ENCODE data around the gene TMEM250. TPM values are rescaled to one million over a fixed set of nuclear protein-coding genes. Genes with fewer than 3 reads are reported as not detected.
"Not testable (repeated sequence)": the region's sequence is repeated elsewhere in the genome, so short reads cannot be mapped to it uniquely, and the experiment has no call there.

TMEM250 gene, protein sequence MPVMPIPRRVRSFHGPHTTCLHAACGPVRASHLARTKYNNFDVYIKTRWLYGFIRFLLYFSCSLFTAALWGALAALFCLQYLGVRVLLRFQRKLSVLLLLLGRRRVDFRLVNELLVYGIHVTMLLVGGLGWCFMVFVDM
- polyA plus RNA-seq (ENCODE audit: insufficient read length in 10 of 10) = 10 to 100 TPM; 13.6 to 24.3 (median 18.4) TPM
- long read RNA-seq, donor 1, transcript TMEM250-201 (2 exons, 2,823 nt) = major isoform, 6 of 16 reads
- long read RNA-seq, donor 1, partial matches to known transcripts = 10 of 16 reads
- long read RNA-seq, donor 1, other reads (novel, unspliced or antisense) = 0 of 16 reads
- long read RNA-seq, donor 2, transcript TMEM250-201 (2 exons, 2,823 nt) = major isoform, 6 of 6 reads
- long read RNA-seq, donor 2, partial matches to known transcripts = 0 of 6 reads
- long read RNA-seq, donor 2, other reads (novel, unspliced or antisense) = 0 of 6 reads
- long read RNA-seq, donor 3 = 0 reads
- long read RNA-seq, donor 4, transcript TMEM250-201 (2 exons, 2,823 nt) = major isoform, 8 of 8 reads
- long read RNA-seq, donor 4, partial matches to known transcripts = 0 of 8 reads
- long read RNA-seq, donor 4, other reads (novel, unspliced or antisense) = 0 of 8 reads
- long read RNA-seq, donor 5, transcript TMEM250-201 (2 exons, 2,823 nt) = major isoform, 12 of 12 reads
- long read RNA-seq, donor 5, partial matches to known transcripts = 0 of 12 reads
- long read RNA-seq, donor 5, other reads (novel, unspliced or antisense) = 0 of 12 reads
- long read RNA-seq, donor 6, transcript TMEM250-201 (2 exons, 2,823 nt) = major isoform, 7 of 7 reads
- long read RNA-seq, donor 6, partial matches to known transcripts = 0 of 7 reads
- long read RNA-seq, donor 6, other reads (novel, unspliced or antisense) = 0 of 7 reads
- long read RNA-seq, donor 7, partial matches to known transcripts = 0 of 2 reads
- long read RNA-seq, donor 7, other reads (novel, unspliced or antisense) = 0 of 2 reads
- long read RNA-seq, donor 8, partial matches to known transcripts = 0 of 4 reads
- long read RNA-seq, donor 8, other reads (novel, unspliced or antisense) = 0 of 4 reads
- long read RNA-seq, donor 9, partial matches to known transcripts = 0 of 2 reads
- long read RNA-seq, donor 9, other reads (novel, unspliced or antisense) = 0 of 2 reads

DNA sequence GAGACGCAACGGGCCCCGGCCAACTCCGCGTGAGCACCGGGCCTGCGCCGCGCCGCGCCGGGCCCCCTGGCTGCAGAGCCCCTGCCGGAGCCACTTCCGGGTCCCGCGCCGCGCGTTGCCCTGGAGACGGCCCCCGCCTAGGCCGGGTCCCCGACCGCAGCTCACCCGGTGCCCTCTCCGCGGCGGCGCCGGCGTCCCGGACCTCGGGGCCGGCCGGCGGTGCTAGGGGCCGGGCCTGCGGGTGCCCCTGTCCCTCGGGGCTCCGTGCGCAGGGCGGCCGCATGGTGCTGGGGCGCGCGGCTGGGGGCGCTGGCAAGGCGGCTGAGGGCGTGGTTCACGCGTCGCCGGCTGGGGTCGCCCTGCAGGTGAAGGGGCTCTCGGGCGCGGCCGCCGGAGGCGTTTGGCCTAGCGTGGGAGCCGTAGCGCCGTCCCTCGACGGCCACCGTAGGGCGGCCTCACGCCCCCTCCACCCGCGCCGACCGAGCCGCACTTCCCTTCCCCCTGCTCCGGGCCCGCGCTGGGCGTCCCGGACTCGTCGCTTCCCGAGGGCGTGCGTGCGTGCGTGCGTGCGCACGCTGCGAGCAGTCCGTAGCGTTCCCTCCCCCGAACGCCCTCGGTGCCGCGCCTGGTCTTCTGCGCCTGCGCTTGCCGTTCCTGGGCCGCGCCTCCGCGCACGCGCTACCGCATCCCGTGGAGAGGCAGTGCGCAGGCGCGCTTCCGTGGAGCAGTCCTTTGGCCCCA, at the start of gene TMEM250:
TMEM250 (minus strand) TSS at position 556 of the 741 bp plus-strand sequence. CDS start 1,975 bp downstream, outside the sequence.
- peak; percentile 97 to 100 (median 99) for DNase-seq

DNA sequence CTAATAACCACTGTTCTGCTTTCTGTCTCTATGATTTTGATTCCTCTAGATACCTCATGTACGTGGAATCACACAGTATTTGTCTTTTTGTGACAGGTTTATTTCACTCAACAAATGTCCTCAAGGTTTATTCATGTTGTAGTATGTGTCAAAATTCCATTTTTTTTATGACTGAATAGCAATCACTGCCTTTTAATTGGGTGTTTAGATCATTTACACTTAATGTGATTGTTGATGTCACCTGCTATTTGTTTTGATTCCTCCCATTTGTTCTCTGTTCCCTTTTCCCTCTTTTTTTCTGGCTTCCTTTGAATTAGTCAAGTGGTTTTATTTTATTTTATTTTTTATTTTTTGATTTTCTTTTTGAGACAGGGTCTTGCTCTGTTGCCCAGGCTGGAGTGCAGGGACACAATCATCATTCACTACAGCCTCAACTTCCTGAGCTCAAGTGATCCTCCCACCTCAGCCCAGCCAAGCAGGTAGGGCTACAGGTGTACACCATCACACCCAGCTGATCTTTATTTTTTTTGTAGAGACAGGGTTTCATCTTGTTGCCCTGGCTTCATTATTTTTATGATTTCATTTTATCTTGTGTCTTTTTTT, 44.7 kb upstream of the TMEM250 start:
- DNase-seq = no peak

- no peak for DNase-seq
Measured at GRCh38 chr9:136160995-136161610, 42.4 kb upstream of the TMEM250 start.

DNA sequence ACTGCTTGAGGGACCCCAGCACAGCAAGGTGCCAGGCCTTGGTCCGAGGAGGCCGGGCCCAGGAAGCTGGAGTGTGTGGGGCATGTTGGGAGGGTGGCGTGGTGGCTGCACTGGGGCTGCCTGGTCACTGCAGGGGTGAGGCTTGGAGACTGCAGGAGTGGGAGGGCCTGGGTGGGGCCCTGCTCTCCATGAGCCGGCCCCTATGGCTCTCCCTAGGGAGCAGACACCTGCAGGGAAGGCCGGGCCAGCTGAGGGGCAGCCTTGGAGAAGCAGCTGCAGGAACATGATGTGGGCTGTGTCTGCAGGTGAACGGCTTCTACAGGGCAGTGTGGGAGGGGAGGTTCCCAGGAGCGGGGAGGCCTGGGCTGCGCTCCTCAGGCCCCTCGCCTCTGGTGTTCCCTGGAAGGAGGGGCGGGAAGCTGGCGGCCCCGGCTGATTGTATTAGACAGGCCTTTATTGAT, 41.7 kb upstream of the TMEM250 start:
- no peak for DNase-seq

GRCh38 chr9:136159851-136160250, 41.2 kb upstream of the TMEM250 start:
- DNase-seq = no peak

DNA sequence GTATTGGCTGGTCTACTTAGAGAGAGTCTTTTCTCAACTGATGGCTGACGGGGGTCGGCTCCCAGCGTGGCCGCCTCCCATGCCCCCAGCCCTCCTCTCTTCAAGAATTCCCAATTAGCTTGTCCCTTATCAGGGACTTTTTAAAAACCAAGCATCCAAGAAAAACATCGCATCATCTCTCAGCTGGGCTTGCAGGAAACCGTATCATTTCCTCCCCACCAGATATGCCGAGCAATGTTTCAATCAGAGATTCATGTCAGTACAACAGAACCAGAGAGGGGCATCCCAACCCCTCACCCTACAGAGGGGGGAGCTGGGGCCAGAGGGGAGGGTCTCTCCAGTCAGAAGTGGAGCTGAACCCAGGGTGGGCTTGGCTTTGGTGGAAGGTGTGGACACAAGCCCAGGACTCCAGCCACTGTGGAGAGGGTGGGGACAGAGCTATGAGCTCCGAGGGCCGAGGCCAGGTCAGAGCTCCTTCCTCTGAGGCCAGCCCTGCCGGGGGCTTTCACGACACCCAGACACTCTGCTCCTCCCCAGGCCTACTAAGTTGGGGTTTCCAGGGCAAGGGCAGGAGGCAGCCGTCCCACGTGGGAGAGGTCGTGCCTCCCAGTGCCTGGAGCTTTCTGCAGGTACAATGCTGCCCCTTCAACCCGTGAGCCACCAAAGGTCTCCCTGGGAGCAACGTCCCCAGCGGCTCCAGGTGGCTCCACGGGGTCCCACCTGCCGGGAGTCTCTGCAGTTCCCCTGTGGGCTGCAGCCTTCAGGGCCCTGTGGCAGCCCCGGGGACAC, 39.0 kb upstream of the TMEM250 start:
- no peak for DNase-seq

DNA sequence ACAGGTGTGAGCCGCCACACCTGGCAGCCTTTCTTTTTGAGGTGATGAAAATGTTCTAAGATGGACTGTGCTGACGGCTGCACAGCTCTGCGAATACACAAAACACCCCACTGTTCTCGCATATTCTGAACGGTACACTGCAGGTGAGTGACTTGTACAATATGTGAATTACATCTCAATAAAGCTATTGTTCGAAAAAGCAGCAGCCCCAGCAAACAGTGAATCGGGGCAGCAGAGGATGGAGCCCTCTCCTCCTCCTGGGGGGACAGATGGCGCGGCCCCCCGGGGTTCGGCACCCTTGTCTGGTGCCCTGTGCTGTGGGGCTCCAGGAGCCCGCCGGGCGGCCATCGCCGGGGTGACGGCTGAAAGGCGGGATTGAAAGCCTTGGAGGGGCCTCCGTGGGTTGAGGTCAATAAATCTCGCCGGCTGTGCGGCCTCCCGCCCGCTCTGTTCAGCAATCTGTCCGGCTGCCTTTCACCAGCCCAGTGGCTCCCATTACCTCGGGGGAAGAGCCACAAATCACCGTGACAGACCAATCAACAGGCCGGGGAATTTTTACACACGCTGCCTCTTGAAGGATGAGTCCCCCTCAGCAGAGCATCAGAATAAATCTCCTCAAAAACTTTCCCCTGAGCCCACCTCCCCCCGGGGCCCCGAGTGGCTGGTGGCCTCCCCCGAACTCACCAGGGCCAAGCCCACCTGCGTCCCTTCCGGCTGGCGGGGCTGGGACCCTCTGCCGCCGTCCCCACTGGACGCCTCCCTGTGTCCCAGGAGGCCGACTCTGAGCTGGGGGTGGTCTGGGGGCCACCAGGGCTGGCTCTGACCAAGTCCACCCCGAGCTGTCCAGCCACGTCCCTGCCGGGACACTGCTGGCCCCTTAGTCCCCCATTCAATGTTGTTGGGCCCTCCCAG, 37.8 kb upstream of the TMEM250 start:
- no peak for DNase-seq

GRCh38 chr9:136155576-136155975, 36.9 kb upstream of the TMEM250 start:
- no peak for DNase-seq

DNA sequence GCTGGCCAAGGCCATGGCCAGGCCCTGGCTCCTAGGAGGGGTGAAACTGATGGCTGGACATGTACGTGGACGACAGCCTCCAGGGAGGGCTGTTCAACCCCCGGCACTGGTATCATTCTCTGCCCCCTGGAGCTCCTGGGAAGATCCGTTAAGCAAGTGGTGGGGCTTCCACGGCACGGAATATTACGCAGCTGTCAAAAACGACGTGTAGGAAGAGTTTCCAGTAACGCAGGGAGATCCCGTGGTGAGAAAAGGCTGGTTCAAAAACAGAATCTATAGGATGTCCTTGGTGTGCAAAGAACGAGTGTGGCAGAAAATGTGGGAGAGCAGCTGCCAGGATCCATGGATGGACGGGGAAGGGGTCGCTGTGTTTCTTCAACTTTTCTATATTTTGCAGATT, 36.3 kb upstream of the TMEM250 start:
- no peak for DNase-seq

GRCh38 chr9:136153381-136154065, 34.8 kb upstream of the TMEM250 start:
- DNase-seq = no peak

DNA sequence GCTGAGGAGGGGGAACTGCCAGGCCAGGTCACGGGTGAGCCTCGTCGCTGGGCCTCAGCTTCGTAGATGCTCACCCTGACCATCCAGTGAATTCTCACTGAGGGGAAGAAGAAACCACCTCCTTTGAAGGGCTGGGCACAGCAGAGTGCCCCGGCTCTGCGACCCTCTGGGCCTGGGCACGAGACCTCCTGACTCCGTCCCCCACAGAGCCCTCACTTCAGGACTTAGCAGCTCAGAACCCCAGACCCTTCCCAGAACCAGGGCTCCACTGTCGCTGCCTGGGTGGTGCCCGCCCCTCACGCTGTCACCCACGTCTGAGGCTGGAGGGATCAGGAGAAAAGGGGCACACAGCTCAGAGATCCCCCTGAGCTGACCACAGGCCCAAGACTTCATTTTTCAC, 34.3 kb upstream of the TMEM250 start:
- no peak for DNase-seq

- DNase-seq = no peak
Measured at GRCh38 chr9:136152543-136152866, 33.8 kb upstream of the TMEM250 start.

GRCh38 chr9:136151848-136152542, 33.3 kb upstream of the TMEM250 start:
- DNase-seq = no peak

GRCh38 chr9:136151214-136151804, 32.6 kb upstream of the TMEM250 start:
- DNase-seq = no peak

DNA sequence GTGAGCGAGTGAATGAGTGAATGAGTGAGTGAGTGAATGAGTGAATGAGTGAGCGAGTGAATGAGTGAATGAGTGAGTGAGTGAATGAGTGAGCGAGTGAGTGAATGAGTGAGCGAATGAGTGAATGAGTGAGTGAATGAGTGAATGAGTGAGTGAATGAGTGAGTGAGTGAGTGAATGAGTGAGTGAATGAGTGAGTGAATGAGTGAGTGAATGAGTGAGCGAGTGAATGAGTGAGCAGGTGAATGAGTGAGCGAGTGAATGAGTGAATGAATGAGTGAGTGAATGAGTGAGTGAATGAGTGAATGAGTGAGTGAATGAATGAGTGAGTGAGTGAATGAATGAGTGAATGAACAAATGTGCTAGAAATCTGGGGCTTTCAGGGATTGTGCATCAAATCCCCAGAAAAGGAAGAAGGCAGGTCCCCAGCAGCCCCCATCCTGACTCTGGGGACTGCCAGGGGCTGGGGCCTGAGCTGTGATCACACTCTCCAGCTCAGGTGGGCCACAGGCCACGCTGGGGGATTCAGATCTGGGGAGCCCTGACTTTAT, 32.1 kb upstream of the TMEM250 start:
- DNase-seq = not testable (repeated sequence)

DNA sequence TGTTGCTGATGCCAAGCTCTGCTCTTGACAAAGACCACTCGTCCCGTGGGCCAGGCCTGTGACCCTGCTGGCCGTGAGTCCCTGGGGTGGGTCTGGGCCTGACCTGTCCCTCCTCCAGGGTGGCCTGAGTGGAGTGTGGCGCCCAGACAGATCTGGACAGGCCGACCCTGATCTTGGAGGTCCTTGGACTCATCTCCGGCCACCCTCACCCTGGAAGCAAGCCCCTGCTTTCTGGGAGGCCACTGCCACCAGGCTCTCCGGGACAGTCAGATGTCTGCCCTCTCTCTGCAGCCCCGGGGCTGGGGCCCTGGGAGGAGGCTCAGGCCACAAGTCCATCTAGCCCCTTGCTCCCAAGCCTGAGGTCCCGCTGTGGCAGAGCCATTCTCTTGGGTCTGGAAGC, 31.2 kb upstream of the TMEM250 start:
- no peak for DNase-seq

DNA sequence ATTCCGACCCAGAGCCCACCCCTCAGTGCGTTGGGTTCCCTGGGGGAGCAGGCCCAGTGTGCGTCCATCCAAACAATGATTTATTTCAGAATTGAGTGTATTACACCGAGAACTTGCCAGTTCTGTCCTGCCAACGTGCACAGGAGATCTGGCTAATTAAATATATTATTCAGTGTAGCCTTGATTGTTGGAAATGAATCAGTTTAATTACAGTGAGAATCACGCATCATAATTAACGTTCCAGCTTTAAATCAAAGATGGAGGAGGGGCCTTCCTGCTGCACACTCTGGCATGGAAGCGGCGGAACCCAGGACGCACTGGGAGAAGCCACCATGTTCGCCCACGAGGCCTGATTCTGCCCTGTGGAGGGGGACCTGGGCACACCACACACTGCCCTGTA, 30.7 kb upstream of the TMEM250 start:
- no peak for DNase-seq

Data from muscle of back (tissue), 13 donors.